WTC11 (cell line): ENCODE measurements around the gene CCL2. TPM values are rescaled to one million over a fixed set of nuclear protein-coding genes. Genes with fewer than 3 reads are reported as not detected.
A peak's percentile ranks its signal among the peaks of the same experiment; 100 is the strongest.

Source experiments
- ATAC-seq: fragments of 200-7000 bp; cut with Tn5 transposase; 2 replicates; pipeline ENCODE4 v1.10.0; 2021; ENCODE audit warnings: mild to moderate bottlenecking, moderate library complexity
- CTCF ChIA-PET: fragments of 300-600 bp; sonication (Branson Sonifier 250); formaldehyde crosslinking; loops from one replicate; lab custom pipeline; 2021; ENCODE audit warnings: antibody characterized with exemption; lab: Charles Lee
- POLR2A ChIA-PET: fragments of 350-600 bp; sonication (Branson Sonifier 250); formaldehyde crosslinking; loops from one replicate; lab custom pipeline; 2021; ENCODE audit warnings: antibody characterized with exemption; lab: Charles Lee
- DNase-seq: peaks from one replicate; pipeline ENCODE4 v3.0.0; 2021; ENCODE audit warnings: low spot score
- H3K27ac Mint-ChIP-seq: 2 replicates; pipeline ENCODE4 v1.8.0; 2021; ENCODE audit warnings: mixed read lengths
- H3K27me3 Mint-ChIP-seq: 2 replicates; pipeline ENCODE4 v1.8.0; 2021; ENCODE audit warnings: low read depth, mild to moderate bottlenecking, moderate library complexity, mixed read lengths
- H3K36me3 Mint-ChIP-seq: 2 replicates; pipeline ENCODE4 v1.8.0; 2021; ENCODE audit warnings: mixed read lengths
- H3K4me1 Mint-ChIP-seq: 2 replicates; pipeline ENCODE4 v1.8.0; 2022; ENCODE audit warnings: mixed read lengths
- H3K4me3 Mint-ChIP-seq: 2 replicates; pipeline ENCODE4 v1.8.0; 2021; ENCODE audit warnings: mild to moderate bottlenecking, moderate library complexity, mixed read lengths
- H3K9me3 Mint-ChIP-seq: 2 replicates; pipeline ENCODE4 v1.8.0; 2021; ENCODE audit warnings: mixed read lengths
- AR ChIP-seq: fragments of 250-450 bp; sonication (Bioruptor Pico); IDR thresholded peaks from 2 replicates; pipeline ENCODE4 v1.9.0; 2021; ENCODE audit warnings: mild to moderate bottlenecking
- ELF4 ChIP-seq: sonication (generic); formaldehyde crosslinking; IDR thresholded peaks from 2 replicates; pipeline ENCODE4 v1.8.1; 2022; ENCODE audit warnings: low read depth, mild to moderate bottlenecking, moderate library complexity, missing genetic modification reagents
- NR1H2 ChIP-seq: sonication (generic); formaldehyde crosslinking; IDR thresholded peaks from 2 replicates; pipeline ENCODE4 v1.9.0; 2021; ENCODE audit warnings: mild to moderate bottlenecking, moderate library complexity, missing genetic modification reagents
- OVOL2 ChIP-seq: fragments of 250-450 bp; sonication (Bioruptor Pico); IDR thresholded peaks from 2 replicates; pipeline ENCODE4 v1.9.0; 2021; ENCODE audit warnings: mild to moderate bottlenecking, borderline replicate concordance
- RORB ChIP-seq: fragments of 250-450 bp; sonication (Bioruptor Pico); IDR thresholded peaks from 2 replicates; pipeline ENCODE4 v1.9.0; 2021; ENCODE audit warnings: mild to moderate bottlenecking
- SOX15 ChIP-seq: fragments of 250-450 bp; sonication (Bioruptor Pico); IDR thresholded peaks from 2 replicates; pipeline ENCODE4 v1.9.0; 2021; ENCODE audit warnings: mild to moderate bottlenecking
- ZNF232 ChIP-seq: sonication (generic); formaldehyde crosslinking; IDR thresholded peaks from 2 replicates; pipeline ENCODE4 v1.8.0; 2022; ENCODE audit warnings: mild to moderate bottlenecking, missing genetic modification reagents
- ZNF416 ChIP-seq: fragments of 250-450 bp; sonication (Bioruptor Pico); IDR thresholded peaks from 2 replicates; pipeline ENCODE4 v1.9.0; 2021; ENCODE audit warnings: mild to moderate bottlenecking, inconsistent platforms
- total RNA-seq: library from RNA; stranded (reverse); gene quantifications from 3 replicates; pipeline ENCODE4 v1.2.3, GENCODE V29; 2021
- TF ChIP-seq, protein P1 (sequence below): sonication (generic); formaldehyde crosslinking; IDR thresholded peaks from 2 replicates; pipeline ENCODE4 v1.8.1; 2023; ENCODE audit warnings: mild to moderate bottlenecking, moderate library complexity, missing genetic modification reagents
- TF ChIP-seq, protein P2 (sequence below): sonication (generic); formaldehyde crosslinking; IDR thresholded peaks from 2 replicates; pipeline ENCODE4 v1.8.1; 2022; ENCODE audit warnings: low read depth, mild to moderate bottlenecking, moderate library complexity, missing genetic modification reagents, borderline replicate concordance
- TF ChIP-seq, protein P3 (sequence below): sonication (generic); formaldehyde crosslinking; IDR thresholded peaks from 2 replicates; pipeline ENCODE4 v1.8.0; 2022; ENCODE audit warnings: mild to moderate bottlenecking, missing genetic modification reagents

CCL2 gene
- total RNA-seq, 1 experiment from 2014 or later = 5.3 TPM

GRCh38 chr17:34230342-34230741 lies 24.7 kb upstream of the CCL2 start (continued):
- TF ChIP-seq AR (CRISPR knock-in tag) = no peak

DNA sequence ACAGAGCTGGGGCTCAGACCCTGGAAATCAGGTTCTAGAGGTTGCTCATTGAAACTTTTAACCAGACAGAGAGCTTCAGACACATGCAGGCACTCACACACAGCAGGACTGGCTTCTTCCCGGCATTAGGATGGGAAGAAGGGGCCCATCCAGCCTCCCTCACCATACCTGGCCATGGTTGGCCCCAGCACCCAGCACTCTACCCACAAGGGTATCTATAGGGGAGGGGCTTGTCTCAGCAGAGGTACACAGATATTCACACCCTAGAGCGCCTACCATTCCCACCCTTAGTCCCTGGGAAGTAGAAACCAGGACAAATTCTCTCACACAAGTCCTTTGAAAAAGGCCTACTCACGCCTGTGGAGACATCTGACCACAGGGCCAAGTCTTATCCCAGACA lies 20.5 kb upstream of the CCL2 start:
- H3K4me3 Mint-ChIP-seq = no peak overlapping the region
- H3K36me3 Mint-ChIP-seq = peaks cover 12% of the 10 kb centered on the region
- peaks cover 16% of the 10 kb centered on the region for H3K9me3 Mint-ChIP-seq
- H3K27ac Mint-ChIP-seq = no peak overlapping the region
- DNase-seq (no peak), ATAC-seq (peak; percentile 47)
- H3K4me1 Mint-ChIP-seq = peaks cover 21% of the 10 kb centered on the region
- ChIA-PET POLR2A (no interaction called here), CTCF (interaction anchor here (2.4 kb wide), 1 partner anchor 126 kb away, joined by 20 read pairs; no protein-coding TSS in a partner anchor)
- TF ChIP-seq ZNF232 = no peak
- TF ChIP-seq ZNF416 = no peak
- no peak for TF ChIP-seq ELF4 (CRISPR knock-in tag)
- TF ChIP-seq, protein P1, sequence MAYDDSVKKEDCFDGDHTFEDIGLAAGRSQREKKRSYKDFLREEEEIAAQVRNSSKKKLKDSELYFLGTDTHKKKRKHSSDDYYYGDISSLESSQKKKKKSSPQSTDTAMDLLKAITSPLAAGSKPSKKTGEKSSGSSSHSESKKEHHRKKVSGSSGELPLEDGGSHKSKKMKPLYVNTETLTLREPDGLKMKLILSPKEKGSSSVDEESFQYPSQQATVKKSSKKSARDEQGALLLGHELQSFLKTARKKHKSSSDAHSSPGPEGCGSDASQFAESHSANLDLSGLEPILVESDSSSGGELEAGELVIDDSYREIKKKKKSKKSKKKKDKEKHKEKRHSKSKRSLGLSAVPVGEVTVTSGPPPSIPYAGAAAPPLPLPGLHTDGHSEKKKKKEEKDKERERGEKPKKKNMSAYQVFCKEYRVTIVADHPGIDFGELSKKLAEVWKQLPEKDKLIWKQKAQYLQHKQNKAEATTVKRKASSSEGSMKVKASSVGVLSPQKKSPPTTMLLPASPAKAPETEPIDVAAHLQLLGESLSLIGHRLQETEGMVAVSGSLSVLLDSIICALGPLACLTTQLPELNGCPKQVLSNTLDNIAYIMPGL = no peak
- TF ChIP-seq, protein P2, sequence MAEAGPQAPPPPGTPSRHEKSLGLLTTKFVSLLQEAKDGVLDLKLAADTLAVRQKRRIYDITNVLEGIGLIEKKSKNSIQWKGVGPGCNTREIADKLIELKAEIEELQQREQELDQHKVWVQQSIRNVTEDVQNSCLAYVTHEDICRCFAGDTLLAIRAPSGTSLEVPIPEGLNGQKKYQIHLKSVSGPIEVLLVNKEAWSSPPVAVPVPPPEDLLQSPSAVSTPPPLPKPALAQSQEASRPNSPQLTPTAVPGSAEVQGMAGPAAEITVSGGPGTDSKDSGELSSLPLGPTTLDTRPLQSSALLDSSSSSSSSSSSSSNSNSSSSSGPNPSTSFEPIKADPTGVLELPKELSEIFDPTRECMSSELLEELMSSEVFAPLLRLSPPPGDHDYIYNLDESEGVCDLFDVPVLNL (CRISPR knock-in tag) = no peak
- no peak for TF ChIP-seq NR1H2 (CRISPR knock-in tag)
- no peak for TF ChIP-seq OVOL2 (CRISPR knock-in tag)
- H3K27me3 Mint-ChIP-seq = no peaks in the 10 kb centered on the region; the same call in 1 of the 2 replicates

DNA sequence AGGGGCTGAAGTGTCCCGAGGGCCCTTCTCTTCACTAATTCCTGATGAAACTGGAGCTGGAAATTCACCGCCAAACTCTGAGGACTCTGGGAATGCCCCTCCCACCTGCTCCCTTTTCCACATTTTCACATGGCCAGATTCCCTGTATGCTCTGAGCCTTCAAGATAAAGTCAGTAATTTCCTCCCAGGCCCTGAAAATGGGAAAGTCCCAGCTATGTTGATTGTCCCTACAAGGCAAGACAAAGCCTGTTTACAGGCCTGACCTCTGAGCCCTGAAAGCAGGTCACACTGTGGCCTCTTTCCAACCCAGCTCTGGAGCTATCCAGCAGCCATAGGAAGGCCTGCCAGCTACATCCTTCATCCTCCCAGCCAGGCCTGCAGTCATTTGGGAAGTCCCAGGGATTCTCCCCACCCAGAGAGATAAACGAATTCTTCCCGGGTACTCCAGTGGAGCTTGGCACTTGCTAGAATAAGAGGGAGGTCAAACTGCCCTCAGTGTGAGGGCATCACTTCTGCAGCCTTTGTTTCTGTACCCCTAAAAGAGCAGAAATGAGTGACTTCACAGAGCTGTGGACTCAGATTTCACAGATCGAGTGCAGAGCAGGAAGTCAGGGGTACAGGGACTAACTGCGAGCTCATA lies 19.6 kb upstream of the CCL2 start:
- Mint-ChIP-seq H3K4me3 (no peak overlapping the region), H3K36me3 (peaks cover 7% of the 10 kb centered on the region), H3K27ac (no peak overlapping the region), H3K4me1 (peaks cover 25% of the 10 kb centered on the region), H3K9me3 (peaks cover 10% of the 10 kb centered on the region), H3K27me3 (no peaks in the 10 kb centered on the region; the same call in 1 of the 2 replicates)
- CTCF ChIA-PET = interaction anchor here (1.0 to 2.4 kb wide), 4 partner anchors 35 to 126 kb away, joined by 3 to 20 read pairs (median 3); no protein-coding TSS in a partner anchor
- no peak for DNase-seq
- ATAC-seq = peak; percentile 72
- TF ChIP-seq RORB (CRISPR knock-in tag) = no peak
- TF ChIP-seq, protein P3, sequence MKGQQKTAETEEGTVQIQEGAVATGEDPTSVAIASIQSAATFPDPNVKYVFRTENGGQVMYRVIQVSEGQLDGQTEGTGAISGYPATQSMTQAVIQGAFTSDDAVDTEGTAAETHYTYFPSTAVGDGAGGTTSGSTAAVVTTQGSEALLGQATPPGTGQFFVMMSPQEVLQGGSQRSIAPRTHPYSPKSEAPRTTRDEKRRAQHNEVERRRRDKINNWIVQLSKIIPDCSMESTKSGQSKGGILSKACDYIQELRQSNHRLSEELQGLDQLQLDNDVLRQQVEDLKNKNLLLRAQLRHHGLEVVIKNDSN (CRISPR knock-in tag) = no peak
- POLR2A ChIA-PET = no interaction called here

DNA sequence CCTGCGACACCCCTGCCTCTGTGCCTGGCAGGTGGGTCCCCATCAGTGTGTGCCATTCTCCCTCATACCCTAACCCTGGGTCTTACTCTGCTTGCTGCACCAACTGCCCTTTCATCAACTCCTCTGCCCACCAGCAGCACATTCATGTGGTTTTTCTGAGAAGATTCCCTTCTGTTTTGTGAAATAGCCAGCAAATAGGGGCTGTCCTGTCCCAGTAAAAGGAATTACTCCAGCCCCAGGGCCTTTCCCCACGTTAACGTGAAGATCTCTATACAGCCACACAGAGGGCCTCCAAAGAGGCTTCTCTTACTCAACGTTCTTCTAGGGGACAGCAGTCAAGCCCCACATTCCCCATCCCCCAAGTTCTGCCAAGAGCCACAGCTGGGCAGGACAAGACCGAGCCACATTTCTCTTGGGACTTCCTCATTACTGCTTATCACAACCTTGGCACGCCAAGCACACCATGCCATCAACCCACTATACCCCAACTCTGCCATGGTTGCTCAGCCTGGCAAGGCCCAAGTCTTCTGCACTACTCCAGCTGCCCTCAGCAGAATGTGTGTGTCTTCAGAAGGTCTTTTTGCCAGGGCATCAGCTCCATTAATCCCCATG lies 18.7 kb upstream of the CCL2 start:
- no peak overlapping the region for H3K4me3 Mint-ChIP-seq
- H3K36me3 Mint-ChIP-seq = peaks cover under 1% of the 10 kb centered on the region; the same call in 1 of the 2 replicates
- TF ChIP-seq SOX15 (CRISPR knock-in tag) = no peak
- H3K9me3 Mint-ChIP-seq = peaks cover under 1% of the 10 kb centered on the region; the same call in 1 of the 2 replicates
- ATAC-seq (no peak), DNase-seq (no peak)
- POLR2A ChIA-PET = interaction anchor here (1.5 kb wide), 1 partner anchor 16 kb away, joined by 4 read pairs; no protein-coding TSS in a partner anchor
- H3K27me3 Mint-ChIP-seq = no peaks in the 10 kb centered on the region; the same call in 1 of the 2 replicates
- H3K27ac Mint-ChIP-seq = no peak overlapping the region
- CTCF ChIA-PET = interaction anchor here (1.0 to 2.4 kb wide), 4 partner anchors 36 to 125 kb away, joined by 3 to 20 read pairs (median 3); no protein-coding TSS in a partner anchor
- H3K4me1 Mint-ChIP-seq = peaks cover 27% of the 10 kb centered on the region
